Transverse colon (tissue), 1 donor: ENCODE results near the gene POLRMT.

Source experiments
- EP300 ChIP-seq: sonication (generic); formaldehyde crosslinking; IDR thresholded peaks from one replicate; pipeline ENCODE4 v1.6.1; 2017; ENCODE audit warnings: antibody characterized with exemption, low read depth
- POLR2A ChIP-seq: fragments of 450-650 bp; IDR thresholded peaks from one replicate; pipeline ENCODE4 v1.6.1; 2016; ENCODE audit warnings: antibody characterized with exemption, mild to moderate bottlenecking, moderate library complexity

DNA sequence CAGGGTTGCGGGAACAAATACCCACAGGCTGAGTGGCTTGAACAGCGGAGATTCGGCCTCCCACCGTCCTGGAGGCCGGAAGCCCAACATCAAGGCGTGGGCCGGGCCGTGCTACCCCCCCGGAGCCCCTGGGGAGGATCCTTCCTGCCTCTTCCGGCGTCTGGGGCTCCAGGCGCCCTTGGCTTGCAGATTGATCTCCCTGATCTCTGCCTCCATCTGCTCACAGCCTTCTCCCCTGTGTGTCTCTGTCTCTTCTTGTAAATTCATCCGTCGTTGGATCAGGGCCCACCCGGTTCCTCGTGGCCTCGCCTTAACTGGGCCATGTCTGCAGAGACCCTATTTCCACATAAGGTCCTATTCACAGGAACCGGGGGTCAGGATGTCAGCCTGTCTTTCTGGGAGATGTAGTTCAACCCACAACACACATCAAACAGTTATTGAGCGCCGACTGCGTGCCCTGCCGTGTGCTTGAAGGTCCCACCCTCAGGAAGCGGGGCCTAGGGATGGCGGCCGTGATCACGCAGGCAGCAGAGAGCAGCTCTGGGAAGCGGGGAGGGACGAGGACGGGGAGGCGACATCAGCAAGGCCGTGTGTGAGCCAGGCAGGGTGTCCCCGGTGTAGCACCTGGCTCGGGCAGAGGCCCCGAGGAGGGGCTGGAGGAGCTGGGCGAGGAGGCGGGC lies 22.4 kb downstream of the POLRMT start:
- no peak for TF ChIP-seq EP300
- no peak for TF ChIP-seq POLR2A
